T-cell (primary cell): ENCODE data around the gene PCGF2. TPM values are rescaled to one million over a fixed set of nuclear protein-coding genes. Genes with fewer than 3 reads are reported as not detected.

Experiments
- ATAC-seq, 4 experiments: fragments of 200-7000 bp in 3 of 4; fragments of 150-1000 bp in 1 of 4; cut with Tn5 transposase; replicated peaks in 1 of 4; 1 replicate in 3 of 4; 2 replicates in 1 of 4; pipeline ENCODE4 v1.10.0; 2021; ENCODE audit warnings: moderate library complexity in 3 of 4, mild to moderate bottlenecking in 2 of 4, moderate number of reproducible peaks in 1 of 4
- CTCF ChIA-PET, 2 donors: fragments of 300-600 bp; sonication (Branson Sonifier 250); formaldehyde crosslinking; loops; one replicate each; lab custom pipeline; 2022; ENCODE audit warnings: antibody characterized with exemption in 2 of 2; lab: Charles Lee
- POLR2A ChIA-PET, 2 donors: fragments of 300-600 bp; sonication (Branson Sonifier 250); formaldehyde crosslinking; loops; one replicate each; lab custom pipeline; 2022; ENCODE audit warnings: antibody characterized with exemption in 2 of 2; lab: Charles Lee
- DNase-seq, 35 experiments: peaks; one replicate each; pipeline versions ENCODE4 v3.0.0 to v3.0.0-alpha.2; 2013 to 2023
- H3K27ac ChIP-seq: one replicate; pipeline ENCODE4 v1.5.1; 2013; ENCODE audit warnings: low read length
- H3K27me3 ChIP-seq, 2 experiments: replicated peaks in 1 of 2; 1 replicate in 1 of 2; 2 replicates in 1 of 2; pipeline versions ENCODE4 v1.6.1 to v1.7.0; 2013; ENCODE audit warnings: low read length in 1 of 2, mixed read lengths in 1 of 2; ENCODE audit not compliant: control insufficient read depth in 2 of 2, insufficient read depth in 2 of 2; ENCODE audit errors: extremely low read depth in 1 of 2
- H3K36me3 ChIP-seq, 2 donors: 1 replicate in 1 of 2; 2 replicates in 1 of 2; pipeline versions ENCODE4 v1.6.1 to v1.7.0; 2013; ENCODE audit warnings: low read length in 1 of 2; ENCODE audit not compliant: control insufficient read depth in 2 of 2, insufficient read depth in 1 of 2; ENCODE audit errors: extremely low read depth in 1 of 2
- H3K4me1 ChIP-seq, 2 experiments: 1 replicate in 1 of 2; 2 replicates in 1 of 2; pipeline versions ENCODE4 v1.6.1 to v1.7.0; 2013; ENCODE audit warnings: low read length in 2 of 2, mixed read lengths in 1 of 2; ENCODE audit not compliant: insufficient read depth in 2 of 2, control insufficient read depth in 1 of 2; ENCODE audit errors: extremely low read depth in 1 of 2
- H3K4me3 ChIP-seq, 2 donors: 1 replicate in 1 of 2; 2 replicates in 1 of 2; pipeline versions ENCODE4 v1.5.1 to v1.7.0; 2013; ENCODE audit warnings: mild to moderate bottlenecking in 2 of 2, low read length in 1 of 2, moderate library complexity in 1 of 2; ENCODE audit not compliant: control insufficient read depth in 1 of 2; ENCODE audit errors: extremely low read depth in 1 of 2
- H3K9me3 ChIP-seq: 2 replicates; pipeline ENCODE4 v1.7.0; 2013
- H3K27ac Mint-ChIP-seq, 2 donors: one replicate each; pipeline ENCODE4 v1.8.0; 2020 to 2021; ENCODE audit warnings: mild to moderate bottlenecking in 2 of 2, mixed read lengths in 2 of 2
- H3K27me3 Mint-ChIP-seq, 2 donors: one replicate each; pipeline ENCODE4 v1.8.0; 2021 to 2022; ENCODE audit warnings: mixed read lengths in 2 of 2
- H3K36me3 Mint-ChIP-seq: one replicate; pipeline ENCODE4 v1.8.0; 2021; ENCODE audit warnings: mixed read lengths
- H3K4me1 Mint-ChIP-seq, 3 donors: one replicate each; pipeline ENCODE4 v1.8.0; 2020 to 2022; ENCODE audit warnings: mixed read lengths in 3 of 3, mild to moderate bottlenecking in 1 of 3
- H3K4me3 Mint-ChIP-seq, 3 donors: one replicate each; pipeline ENCODE4 v1.8.0; 2020 to 2022; ENCODE audit warnings: mild to moderate bottlenecking in 3 of 3, mixed read lengths in 3 of 3, moderate library complexity in 3 of 3
- H3K9me3 Mint-ChIP-seq, 3 donors: one replicate each; pipeline ENCODE4 v1.8.0; 2020 to 2022; ENCODE audit warnings: mixed read lengths in 3 of 3
- WGBS: methylation state at CpG from one replicate; pipeline ENCODE4 v1.1.5; 2013; ENCODE audit warnings: missing lambda C conversion rate; ENCODE audit not compliant: insufficient coverage; 5-methylcytosine and 5-hydroxymethylcytosine counted together
- total RNA-seq, 35 experiments: library from RNA in 6 of 35; stranded (reverse) in 6 of 35; fragments of 120-200 nt in 1 of 35; gene quantifications; one replicate each; pipeline versions ENCODE4 v1.2.1 to v1.2.4 and lab custom pipeline; 2013 to 2026

Gene PCGF2
- total RNA-seq, 5 donors from 2014 or later (not counting 1 experiment from before 2014, with no cell fraction given), result 0.28 to 0.69 (median 0.53) TPM; not detected in 2

- Mint-ChIP-seq H3K27ac (no peak overlapping the region), H3K36me3 (no peaks in the 10 kb centered on the region), H3K27me3 (peaks cover 4 to 11% of the 10 kb centered on the region in 2 donors), H3K4me3 (no peak overlapping the region), H3K9me3 (no peaks in the 10 kb centered on the region), H3K4me1 (peaks cover 0 to 7% (median 0%) of the 10 kb centered on the region in 3 donors)
- H3K4me1 ChIP-seq, result no peaks in the 10 kb centered on the region
- no peak for DNase-seq
- ATAC-seq, result no peak
- no peak overlapping the region for H3K27ac ChIP-seq
- H3K4me3 ChIP-seq, result no peak overlapping the region
- no peaks in the 10 kb centered on the region for H3K9me3 ChIP-seq
- no peaks in the 10 kb centered on the region for H3K36me3 ChIP-seq
- 75% methylated on average over 5 of the region's 5 CpGs for WGBS
- ChIA-PET CTCF (interaction anchor here in 1 of 2 donors (0.6 kb wide), 1 partner anchor 552 kb away, joined by 3 read pairs; no protein-coding TSS in a partner anchor), POLR2A (no interaction called here)
- peaks cover 0 to 19% of the 10 kb centered on the region in 2 experiments for H3K27me3 ChIP-seq
These were observed 60.9 kb downstream of the PCGF2 start for GRCh38 chr17:38687286-38687685.

GRCh38 chr17:38685491-38685890 lies 62.6 kb downstream of the PCGF2 start:
- H3K4me3 Mint-ChIP-seq, result no peak overlapping the region

More at GRCh38 chr17:38685491-38685890, 62.6 kb downstream of the PCGF2 start:
- Mint-ChIP-seq H3K36me3 (no peaks in the 10 kb centered on the region), H3K27me3 (peaks cover 4 to 11% of the 10 kb centered on the region in 2 donors), H3K27ac (no peak overlapping the region), H3K9me3 (no peaks in the 10 kb centered on the region), H3K4me1 (peaks cover 0 to 7% (median 0%) of the 10 kb centered on the region in 3 donors)
- no peaks in the 10 kb centered on the region for H3K9me3 ChIP-seq
- ATAC-seq (no peak), DNase-seq (no peak)
- CTCF ChIA-PET, result interaction anchor here in 1 of 2 donors (1.2 kb wide), 1 partner anchor 48 kb away, joined by 3 read pairs; no protein-coding TSS in a partner anchor
- POLR2A ChIA-PET, result no interaction called here
- H3K4me3 ChIP-seq, result no peak overlapping the region
- H3K4me1 ChIP-seq, result no peaks in the 10 kb centered on the region
- peaks cover 0 to 16% of the 10 kb centered on the region in 2 experiments for H3K27me3 ChIP-seq
- no peaks in the 10 kb centered on the region for H3K36me3 ChIP-seq
- no peak overlapping the region for H3K27ac ChIP-seq
- WGBS, result 87% methylated on average over 12 of the region's 12 CpGs

Other genes with a start within 250 kb of the PCGF2 start
- gene SRCIN1, start 142.4 kb downstream of the PCGF2 start, total RNA-seq, result under 1 TPM in 4 of 5 donors, not detected in 1; 0.13 to 0.85 (median 0.28) TPM
- 1 to 10 TPM in 1 of 5 donors, under 1 TPM in 4; 0.68 to 1.6 (median 0.90) TPM for gene EPOP, start 73.4 kb downstream of the PCGF2 start, total RNA-seq
- 100 to 1,000 TPM; 412 to 506 (median 480) TPM for gene MLLT6, start 43.1 kb downstream of the PCGF2 start, total RNA-seq
- 10 to 100 TPM; 10.7 to 21.5 (median 17.7) TPM for gene CISD3, start 18.0 kb downstream of the PCGF2 start, total RNA-seq
- gene PSMB3, start 4.4 kb upstream of the PCGF2 start, total RNA-seq, result 100 to 1,000 TPM in 3 of 5 donors, 10 to 100 TPM in 2; 81.2 to 116 (median 104) TPM
- gene PIP4K2B, start 51.2 kb upstream of the PCGF2 start, total RNA-seq, result 10 to 100 TPM; 36.4 to 60.3 (median 52.6) TPM
- gene CWC25, start 77.0 kb upstream of the PCGF2 start, total RNA-seq, result 10 to 100 TPM; 31.5 to 45.8 (median 44.3) TPM
- 1,000 to 10,000 TPM; 1,638 to 2,124 (median 1,743) TPM for gene RPL23, start 105.4 kb upstream of the PCGF2 start, total RNA-seq
- gene LASP1, start 121.7 kb upstream of the PCGF2 start, total RNA-seq, result 100 to 1,000 TPM in 4 of 5 donors, 10 to 100 TPM in 1; 97.2 to 157 (median 122) TPM
- gene FBXO47, start 219.1 kb upstream of the PCGF2 start, total RNA-seq, result not detected